Midbrain (tissue), 1 donor: Measurements from ENCODE around the gene BTBD1.

Experiments used
- DNase-seq: peaks from one replicate; lab custom pipeline; 2025; lab: John Stamatoyannopoulos, UW

The BTBD1 gene

GRCh38 chr15:83066734-83067637 is at the start of gene BTBD1:
Gene BTBD1 (minus strand): TSS chr15:83067252. CDS start chr15:83067151, 101 bp downstream.
- peak; percentile 87 for DNase-seq

- DNase-seq = no peak
Measured at GRCh38 chr15:83115831-83116565, 48.9 kb upstream of the BTBD1 start.

- DNase-seq = no peak
Measured at GRCh38 chr15:83115410-83115809, 48.4 kb upstream of the BTBD1 start.

GRCh38 chr15:83114856-83115255 is 47.8 kb upstream of the BTBD1 start:
- DNase-seq = no peak

- no peak for DNase-seq
Measured at GRCh38 chr15:83113881-83114674, 47.0 kb upstream of the BTBD1 start.

GRCh38 chr15:83112956-83113299 is 45.9 kb upstream of the BTBD1 start:
- DNase-seq = no peak

- DNase-seq = no peak
Measured at GRCh38 chr15:83112233-83112955, 45.3 kb upstream of the BTBD1 start.

- no peak for DNase-seq
Measured at GRCh38 chr15:83111149-83111548, 44.1 kb upstream of the BTBD1 start.

- DNase-seq = no peak
Measured at GRCh38 chr15:83110381-83110780, 43.3 kb upstream of the BTBD1 start.

GRCh38 chr15:83109532-83109931 is 42.5 kb upstream of the BTBD1 start:
- no peak for DNase-seq

GRCh38 chr15:83108266-83109219 is 41.5 kb upstream of the BTBD1 start:
- peak; percentile 36 for DNase-seq

GRCh38 chr15:83107841-83108181 is 40.8 kb upstream of the BTBD1 start:
- DNase-seq = no peak

GRCh38 chr15:83106994-83107840 is 40.2 kb upstream of the BTBD1 start, which contains the start of gene TM6SF1:
Gene TM6SF1 (plus strand): TSS chr15:83107645. CDS start chr15:83107681, 36 bp downstream.
- DNase-seq = no peak

GRCh38 chr15:83105440-83105839 is 38.4 kb upstream of the BTBD1 start:
- no peak for DNase-seq

- DNase-seq = no peak
Measured at GRCh38 chr15:83104141-83104540, 37.1 kb upstream of the BTBD1 start.

GRCh38 chr15:83102346-83102745 is 35.3 kb upstream of the BTBD1 start:
- DNase-seq = no peak

GRCh38 chr15:83100097-83100646 is 33.1 kb upstream of the BTBD1 start:
- no peak for DNase-seq

- no peak for DNase-seq
Measured at GRCh38 chr15:83099290-83099689, 32.2 kb upstream of the BTBD1 start.

- no peak for DNase-seq
Measured at GRCh38 chr15:83098079-83098478, 31.0 kb upstream of the BTBD1 start.
